WTC11 (cell line): ENCODE measurements around the gene SEC24C. TPM values are rescaled to one million over a fixed set of nuclear protein-coding genes. Genes with fewer than 3 reads are reported as not detected.
A peak's percentile ranks its signal among the peaks of the same experiment; 100 is the strongest.
"Not testable (repeated sequence)": the region's sequence is repeated elsewhere in the genome, so short reads cannot be mapped to it uniquely, and the experiment has no call there.

ENCODE experiments used
- ATAC-seq: fragments of 200-7000 bp; cut with Tn5 transposase; 2 replicates; pipeline ENCODE4 v1.10.0; 2021; ENCODE audit warnings: mild to moderate bottlenecking, moderate library complexity
- Bru-seq: library from RNA; stranded (reverse); fragments of 400-500 nt; gene quantifications from one replicate; lab custom pipeline; 2021; lab: Mats Ljungman, UMichigan
- CTCF ChIA-PET: fragments of 300-600 bp; sonication (Branson Sonifier 250); formaldehyde crosslinking; loops from one replicate; lab custom pipeline; 2021; ENCODE audit warnings: antibody characterized with exemption; lab: Charles Lee
- POLR2A ChIA-PET: fragments of 350-600 bp; sonication (Branson Sonifier 250); formaldehyde crosslinking; loops from one replicate; lab custom pipeline; 2021; ENCODE audit warnings: antibody characterized with exemption; lab: Charles Lee
- DNase-seq: peaks from one replicate; pipeline ENCODE4 v3.0.0; 2021; ENCODE audit warnings: low spot score
- H3K27ac Mint-ChIP-seq: 2 replicates; pipeline ENCODE4 v1.8.0; 2021; ENCODE audit warnings: mixed read lengths
- H3K27me3 Mint-ChIP-seq: 2 replicates; pipeline ENCODE4 v1.8.0; 2021; ENCODE audit warnings: low read depth, mild to moderate bottlenecking, moderate library complexity, mixed read lengths
- H3K36me3 Mint-ChIP-seq: 2 replicates; pipeline ENCODE4 v1.8.0; 2021; ENCODE audit warnings: mixed read lengths
- H3K4me1 Mint-ChIP-seq: 2 replicates; pipeline ENCODE4 v1.8.0; 2022; ENCODE audit warnings: mixed read lengths
- H3K4me3 Mint-ChIP-seq: 2 replicates; pipeline ENCODE4 v1.8.0; 2021; ENCODE audit warnings: mild to moderate bottlenecking, moderate library complexity, mixed read lengths
- H3K9me3 Mint-ChIP-seq: 2 replicates; pipeline ENCODE4 v1.8.0; 2021; ENCODE audit warnings: mixed read lengths
- AR ChIP-seq: fragments of 250-450 bp; sonication (Bioruptor Pico); IDR thresholded peaks from 2 replicates; pipeline ENCODE4 v1.9.0; 2021; ENCODE audit warnings: mild to moderate bottlenecking
- ARID4B ChIP-seq: sonication (generic); formaldehyde crosslinking; IDR thresholded peaks from 2 replicates; pipeline ENCODE4 v1.8.0; 2023; ENCODE audit warnings: missing genetic modification reagents, mild to moderate bottlenecking, borderline replicate concordance
- CDX4 ChIP-seq: fragments of 250-450 bp; sonication (Bioruptor Pico); IDR thresholded peaks from 2 replicates; pipeline ENCODE4 v1.9.0; 2021; ENCODE audit warnings: moderate library complexity, mild to moderate bottlenecking, inconsistent platforms, borderline replicate concordance
- CREM ChIP-seq: sonication (generic); formaldehyde crosslinking; IDR thresholded peaks from 2 replicates; pipeline ENCODE4 v1.8.1; 2022; ENCODE audit warnings: mild to moderate bottlenecking, missing genetic modification reagents, moderate library complexity
- EMX1 ChIP-seq: fragments of 250-450 bp; sonication (Bioruptor Pico); IDR thresholded peaks from 2 replicates; pipeline ENCODE4 v1.8.0; 2021; ENCODE audit warnings: mild to moderate bottlenecking
- GABPB1 ChIP-seq: sonication (generic); formaldehyde crosslinking; IDR thresholded peaks from 2 replicates; pipeline ENCODE4 v1.8.1; 2023; ENCODE audit warnings: mild to moderate bottlenecking, missing genetic modification reagents
- HMGXB4 ChIP-seq: sonication (generic); formaldehyde crosslinking; IDR thresholded peaks from 2 replicates; pipeline ENCODE4 v1.8.1; 2023; ENCODE audit warnings: mild to moderate bottlenecking, moderate library complexity, missing genetic modification reagents
- MAX ChIP-seq: sonication (generic); formaldehyde crosslinking; IDR thresholded peaks from 2 replicates; pipeline ENCODE4 v1.8.0; 2022; ENCODE audit warnings: mild to moderate bottlenecking, missing genetic modification reagents
- NFATC4 ChIP-seq: fragments of 250-450 bp; sonication (Bioruptor Pico); IDR thresholded peaks from 2 replicates; pipeline ENCODE4 v1.9.0; 2021; ENCODE audit warnings: mild to moderate bottlenecking
- NFE2L1 ChIP-seq: sonication (generic); formaldehyde crosslinking; IDR thresholded peaks from 2 replicates; pipeline ENCODE4 v1.8.1; 2023; ENCODE audit warnings: missing genetic modification reagents
- NR2C2 ChIP-seq: sonication (generic); formaldehyde crosslinking; IDR thresholded peaks from 2 replicates; pipeline ENCODE4 v1.8.0; 2022; ENCODE audit warnings: mild to moderate bottlenecking, missing genetic modification reagents
- PRDM15 ChIP-seq: sonication (generic); formaldehyde crosslinking; IDR thresholded peaks from 2 replicates; pipeline ENCODE4 v1.8.0; 2022; ENCODE audit warnings: missing genetic modification reagents
- SP1 ChIP-seq: sonication (generic); formaldehyde crosslinking; conservative IDR thresholded peaks from 2 replicates; pipeline ENCODE4 v1.8.1; 2022; ENCODE audit warnings: missing genetic modification reagents
- TEAD1 ChIP-seq: sonication (generic); formaldehyde crosslinking; IDR thresholded peaks from 2 replicates; pipeline ENCODE4 v1.8.0; 2022; ENCODE audit warnings: mild to moderate bottlenecking, missing genetic modification reagents
- long read RNA-seq, 3 experiments: library from RNA in 1 of 3; library from capped mRNA in 1 of 3; library from polyadenylated mRNA in 1 of 3; unstranded in 2 of 3; stranded (forward) in 1 of 3; transcript quantifications; one replicate each; pipeline ENCODE4 v2.0.0, GENCODE V29; 2021
- total RNA-seq: library from RNA; stranded (reverse); gene quantifications from 3 replicates; pipeline ENCODE4 v1.2.3, GENCODE V29; 2021

Gene SEC24C
- total RNA-seq (64.2 to 74.2 TPM (median 64.5 TPM) in 3 replicates), Bru-seq, nascent RNA (percentile 65 among the genes with signal in this experiment)
- long read RNA-seq, experiment 1, full-length matches to known transcripts, result 289 of 508 reads
- long read RNA-seq, experiment 1, partial matches to known transcripts, result 78 of 508 reads
- long read RNA-seq, experiment 1, other reads (novel, unspliced or antisense), result 141 of 508 reads
- long read RNA-seq, experiment 2, full-length matches to known transcripts, result 15 of 99 reads
- long read RNA-seq, experiment 2, partial matches to known transcripts, result 63 of 99 reads
- long read RNA-seq, experiment 2, other reads (novel, unspliced or antisense), result 21 of 99 reads
- long read RNA-seq, experiment 3, full-length matches to known transcripts, result 1 of 18 reads
- long read RNA-seq, experiment 3, partial matches to known transcripts, result 10 of 18 reads
- long read RNA-seq, experiment 3, other reads (novel, unspliced or antisense), result 7 of 18 reads

GRCh38 chr10:73743905-73744663 lies at the start of gene SEC24C:
SEC24C (plus strand) TSS chr10:73744372; CDS start chr10:73746833, 2,461 bp downstream.
- Mint-ChIP-seq H3K36me3 (peaks cover 6% of the 10 kb centered on the region), H3K27ac (peak within 1 kb of the TSS; percentile 99), H3K4me1 (peaks cover 30% of the 10 kb centered on the region), H3K4me3 (peak within 1 kb of the TSS; percentile 97)
- peak; percentile 96 for DNase-seq
- CTCF ChIA-PET, result interaction anchor here (0.6 to 1.0 kb wide), 3 partner anchors 14 to 1082 kb away, joined by 4 to 5 read pairs (median 4); no protein-coding TSS in a partner anchor
- peak; percentile 85 for ATAC-seq
- peak; percentile 68; the same call in 1 of the 2 replicates for TF ChIP-seq AR (CRISPR knock-in tag)
- TF ChIP-seq ARID4B, result peak; percentile 23; the same call in 1 of the 2 replicates
- TF ChIP-seq EMX1, result no peak
- TF ChIP-seq HMGXB4 (CRISPR knock-in tag), result 0 out of 2 replicates have a peak, but pooled peaks have one; percentile 55
- TF ChIP-seq NFATC4 (CRISPR knock-in tag), result no peak
- TF ChIP-seq TEAD1 (CRISPR knock-in tag), result peak; percentile 25; the same call in 1 of the 2 replicates
- TF ChIP-seq MAX (CRISPR knock-in tag), result peak; percentile 76; the same call in 1 of the 2 replicates
- 0 out of 2 replicates have a peak, but pooled peaks have one; percentile 13 for TF ChIP-seq NFE2L1 (CRISPR knock-in tag)
- TF ChIP-seq SP1 (CRISPR knock-in tag), result peak; percentile 74
- TF ChIP-seq PRDM15, result peak; percentile 93
- TF ChIP-seq NR2C2 (CRISPR knock-in tag), result peak; percentile 86
- TF ChIP-seq CREM, result peak; percentile 77
- TF ChIP-seq CDX4 (CRISPR knock-in tag), result no peak
- peak; percentile 33 for TF ChIP-seq GABPB1 (CRISPR knock-in tag)
- TF ChIP-seq, all 79 proteins: peak for 11
- Mint-ChIP-seq H3K27me3 (no peaks in the 10 kb centered on the region), H3K9me3 (no peaks in the 10 kb centered on the region)
- POLR2A ChIA-PET, result interaction anchor here (0.6 to 3.0 kb wide), 4 partner anchors 13 to 206 kb away, joined by 3 to 19 read pairs (median 4); partner anchors contain the start of gene CHCHD1

GRCh38 chr10:73695302-73695701 lies 48.9 kb upstream of the SEC24C start:
- DNase-seq, H3K27ac Mint-ChIP-seq, H3K27me3 Mint-ChIP-seq, POLR2A ChIA-PET, H3K4me1 Mint-ChIP-seq, H3K9me3 Mint-ChIP-seq, H3K36me3 Mint-ChIP-seq, ATAC-seq, CTCF ChIA-PET, H3K4me3 Mint-ChIP-seq: not testable (repeated sequence)

GRCh38 chr10:73697675-73698159 lies 46.5 kb upstream of the SEC24C start, which contains the start of gene AGAP5:
AGAP5 (minus strand) TSS chr10:73698109; CDS start chr10:73697755, 354 bp downstream.
- H3K4me1 Mint-ChIP-seq, CTCF ChIA-PET, ATAC-seq, H3K27me3 Mint-ChIP-seq, H3K4me3 Mint-ChIP-seq, POLR2A ChIA-PET, H3K36me3 Mint-ChIP-seq, DNase-seq, H3K9me3 Mint-ChIP-seq: not testable (repeated sequence)
- H3K27ac Mint-ChIP-seq, result peak within 1 kb of the TSS; percentile 65; the same call in 1 of the 2 replicates
